ENCODE measurements around the gene NLGN1.

NLGN1 gene

DNA sequence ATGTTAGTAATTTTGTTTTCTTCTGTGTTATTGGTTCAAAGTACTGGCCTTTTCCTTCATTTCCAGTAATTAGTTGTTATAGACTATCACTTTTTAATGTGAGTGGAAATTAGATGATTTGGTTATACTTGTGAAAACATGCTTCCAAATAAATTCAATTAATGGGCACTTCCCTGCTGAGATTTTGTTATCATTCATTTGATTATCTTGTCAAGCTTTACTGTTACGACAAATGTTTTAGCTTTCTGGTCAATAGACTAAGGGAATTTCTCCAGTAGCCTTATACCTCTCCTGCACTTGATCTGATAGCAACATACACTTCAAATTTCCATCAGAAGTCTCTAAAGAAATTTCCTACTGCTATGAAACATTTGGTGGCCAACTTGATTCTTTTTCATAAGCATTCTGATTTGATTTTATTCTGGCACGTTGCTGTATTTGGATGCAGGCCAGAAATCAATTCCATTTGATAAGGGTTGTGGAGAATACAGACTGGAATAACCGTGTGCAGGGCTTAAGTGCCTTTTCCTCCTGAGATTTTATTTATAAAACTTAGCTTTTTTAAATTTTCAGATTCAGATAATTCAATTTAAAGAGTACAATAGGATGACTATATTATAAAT is 887.8 kb downstream of the NLGN1 start:
- Histone ChIP-seq H3K4me3 (ENCODE audit: low read depth, low read length) (no peak overlapping the region), H3K9me3 (ENCODE audit: control insufficient read depth, insufficient read depth, low read length) (no peaks in the 10 kb centered on the region), H3K27ac (ENCODE audit: low read depth, low read length) (no peak overlapping the region), H3K9ac (ENCODE audit: low read depth, low read length) (no peak overlapping the region), H3K27me3 (ENCODE audit: control insufficient read depth, insufficient read depth, low read length) (no peaks in the 10 kb centered on the region), H3K36me3 (ENCODE audit: control insufficient read depth, insufficient read depth, low read length) (no peaks in the 10 kb centered on the region), H3K4me1 (ENCODE audit: control insufficient read depth, insufficient read depth, low read length) (peaks cover 32% of the 10 kb centered on the region)

DNA sequence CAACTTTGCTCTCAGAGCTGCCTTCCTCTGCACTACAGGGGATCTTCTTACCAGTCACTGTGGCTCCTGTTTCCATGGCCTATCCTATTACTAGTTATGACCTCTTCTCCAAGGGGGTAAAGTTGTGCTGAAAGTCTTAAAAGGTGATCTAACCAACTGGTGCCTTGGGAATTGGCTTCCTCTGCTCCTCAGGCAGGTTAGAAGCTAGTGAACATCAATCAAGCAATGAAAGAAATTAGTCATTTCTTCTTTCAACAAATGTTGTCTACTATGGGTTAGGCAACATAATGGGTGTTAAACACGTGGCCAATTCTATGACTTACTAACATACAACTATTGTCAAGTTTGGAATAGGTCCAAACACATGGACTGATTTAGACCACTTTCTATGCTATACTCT is 890.2 kb downstream of the NLGN1 start:
- H3K4me3 ChIP-seq (ENCODE audit: low read depth, low read length) = no peak overlapping the region
- H3K27ac ChIP-seq (ENCODE audit: low read depth, low read length) = no peak overlapping the region
- no peak overlapping the region for H3K9ac ChIP-seq (ENCODE audit: low read depth, low read length)
- no peaks in the 10 kb centered on the region for H3K9me3 ChIP-seq (ENCODE audit: control insufficient read depth, insufficient read depth, low read length)
- no peaks in the 10 kb centered on the region for H3K27me3 ChIP-seq (ENCODE audit: control insufficient read depth, insufficient read depth, low read length)
- peaks cover 40% of the 10 kb centered on the region for H3K4me1 ChIP-seq (ENCODE audit: control insufficient read depth, insufficient read depth, low read length)
- no peaks in the 10 kb centered on the region for H3K36me3 ChIP-seq (ENCODE audit: control insufficient read depth, insufficient read depth, low read length)

DNA sequence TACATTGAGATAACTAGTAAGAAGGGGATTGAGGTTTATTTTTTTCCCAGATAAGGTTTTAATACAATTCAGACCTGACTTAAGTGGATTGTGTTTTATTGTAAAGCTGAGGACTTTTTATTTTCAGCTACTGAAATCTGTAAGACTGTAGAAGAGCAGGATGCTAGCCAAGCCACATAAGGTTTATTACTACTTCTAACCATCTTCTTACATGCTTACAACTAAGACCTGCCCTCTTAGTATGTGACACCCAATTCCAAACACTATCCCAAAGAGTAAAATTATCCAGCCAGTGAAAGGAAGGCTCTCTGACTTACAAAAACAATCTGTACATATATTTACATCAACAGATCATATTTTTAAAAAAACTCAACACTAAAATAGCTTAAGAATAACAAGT is 897.1 kb downstream of the NLGN1 start:
- H3K9ac ChIP-seq (ENCODE audit: low read depth, low read length) = no peak overlapping the region
- H3K36me3 ChIP-seq (ENCODE audit: control insufficient read depth, insufficient read depth, low read length) = no peaks in the 10 kb centered on the region
- no peak overlapping the region for H3K27ac ChIP-seq (ENCODE audit: low read depth, low read length)

DNA sequence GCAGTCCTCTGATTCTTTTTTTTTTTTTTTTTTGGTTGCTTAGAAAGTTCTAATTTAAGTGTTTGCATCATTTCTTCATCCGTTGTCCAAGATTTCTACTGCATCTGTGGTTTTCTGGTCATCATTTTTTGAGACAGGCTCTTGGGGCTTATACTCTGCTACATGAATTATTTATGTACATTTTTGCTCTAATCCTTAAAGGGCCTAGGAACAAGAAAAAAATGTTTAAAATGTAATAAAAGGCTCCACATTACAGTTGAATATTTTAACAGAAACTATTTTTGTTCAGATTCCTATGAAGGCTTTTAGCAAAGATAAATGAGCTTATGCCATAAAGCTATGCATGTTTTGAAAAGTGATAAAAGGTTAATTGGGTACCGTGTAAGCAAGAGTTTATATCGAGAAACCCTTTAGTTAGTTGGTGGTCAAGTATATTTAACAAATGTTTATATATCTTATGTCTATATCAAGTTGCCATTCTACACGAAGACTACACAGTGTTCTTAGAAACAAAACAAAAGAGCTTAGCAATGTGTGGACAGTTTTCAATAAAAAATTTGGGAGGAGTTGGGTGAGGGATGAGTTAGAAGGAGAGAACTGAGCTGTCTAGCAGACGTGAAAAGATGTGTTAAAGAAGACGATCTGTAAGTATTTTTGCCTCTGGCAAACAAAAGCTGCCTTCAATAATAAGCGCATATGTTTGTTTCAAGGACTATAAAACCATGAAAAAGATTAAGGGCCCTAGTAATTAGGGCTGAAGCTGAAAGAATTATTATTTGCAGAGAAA is 898.0 kb downstream of the NLGN1 start:
- Histone ChIP-seq H3K4me3 (ENCODE audit: low read depth, low read length) (no peak overlapping the region), H3K9ac (ENCODE audit: low read depth, low read length) (no peak overlapping the region), H3K27me3 (ENCODE audit: control insufficient read depth, insufficient read depth, low read length) (no peaks in the 10 kb centered on the region), H3K4me1 (ENCODE audit: control insufficient read depth, insufficient read depth, low read length) (peaks cover 16% of the 10 kb centered on the region), H3K36me3 (ENCODE audit: control insufficient read depth, insufficient read depth, low read length) (no peaks in the 10 kb centered on the region), H3K27ac (ENCODE audit: low read depth, low read length) (no peak overlapping the region), H3K9me3 (ENCODE audit: control insufficient read depth, insufficient read depth, low read length) (no peaks in the 10 kb centered on the region)

More for the DNA sequence above, 897.1 kb downstream of the NLGN1 start:
- Histone ChIP-seq H3K4me3 (ENCODE audit: low read depth, low read length) (no peak overlapping the region), H3K9me3 (ENCODE audit: control insufficient read depth, insufficient read depth, low read length) (no peaks in the 10 kb centered on the region), H3K4me1 (ENCODE audit: control insufficient read depth, insufficient read depth, low read length) (peaks cover 23% of the 10 kb centered on the region), H3K27me3 (ENCODE audit: control insufficient read depth, insufficient read depth, low read length) (no peaks in the 10 kb centered on the region)

DNA sequence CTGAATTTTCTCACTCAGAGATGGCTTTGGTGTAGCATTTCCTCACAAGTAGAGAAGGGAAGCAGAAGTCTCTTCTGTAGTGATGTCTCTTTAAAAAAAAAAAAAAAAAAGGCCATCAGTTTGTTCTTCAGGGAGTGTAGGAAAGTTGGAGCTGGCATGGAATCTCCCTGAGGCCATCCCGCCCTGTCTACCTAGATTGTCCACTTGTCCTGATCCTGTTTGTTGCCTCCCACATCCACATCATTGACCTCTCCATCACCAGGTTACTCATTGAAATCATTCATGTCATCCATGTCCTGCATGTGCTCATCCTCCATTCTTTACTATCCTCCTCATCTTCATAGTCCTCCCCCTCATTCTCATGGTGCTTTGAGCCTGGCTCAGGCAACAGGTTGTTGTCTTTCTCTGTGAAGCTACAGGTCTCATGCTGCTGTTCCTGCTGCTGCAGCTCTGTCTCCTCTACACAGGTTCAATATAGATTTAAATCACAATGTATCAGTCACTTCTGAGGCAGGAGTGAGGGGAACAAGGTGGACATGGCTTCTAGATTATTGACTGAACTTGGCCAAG is 905.3 kb downstream of the NLGN1 start:
- Histone ChIP-seq H3K27ac (ENCODE audit: low read depth, low read length) (no peak overlapping the region), H3K36me3 (ENCODE audit: control insufficient read depth, insufficient read depth, low read length) (no peaks in the 10 kb centered on the region), H3K9me3 (ENCODE audit: control insufficient read depth, insufficient read depth, low read length) (no peaks in the 10 kb centered on the region), H3K9ac (ENCODE audit: low read depth, low read length) (no peak overlapping the region), H3K4me3 (ENCODE audit: low read depth, low read length) (no peak overlapping the region), H3K4me1 (ENCODE audit: control insufficient read depth, insufficient read depth, low read length) (no peaks in the 10 kb centered on the region), H3K27me3 (ENCODE audit: control insufficient read depth, insufficient read depth, low read length) (no peaks in the 10 kb centered on the region)

DNA sequence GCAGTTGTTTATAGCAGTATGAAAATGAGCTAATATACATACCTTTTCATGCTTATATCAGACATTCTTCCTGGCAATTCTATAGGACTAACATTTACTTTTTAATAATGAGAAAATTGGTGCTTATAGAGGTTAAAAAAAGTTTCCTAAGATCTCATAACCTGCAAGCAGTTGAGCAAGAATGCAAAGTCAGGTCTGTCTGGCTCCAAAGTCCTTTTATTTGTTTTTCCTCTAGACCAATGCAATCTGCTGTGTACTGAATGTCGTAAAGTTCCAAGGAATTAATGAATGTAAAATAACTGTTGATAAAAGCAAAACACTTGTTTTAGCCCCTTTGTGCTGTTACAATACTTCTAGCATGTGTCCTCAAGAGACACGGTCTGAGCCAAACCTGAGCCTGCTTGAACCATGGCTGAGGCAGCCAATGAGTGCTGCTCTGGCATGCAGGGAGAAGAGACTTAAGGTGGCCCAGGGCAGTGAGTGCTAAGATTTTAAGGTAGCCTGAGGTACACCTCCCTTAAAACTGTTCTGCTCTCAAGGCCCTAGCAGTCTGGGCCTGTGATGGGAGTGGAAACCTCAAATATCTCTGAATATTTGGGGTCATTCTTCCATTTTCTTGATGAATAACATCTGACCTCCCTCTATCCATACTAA is 906.5 kb downstream of the NLGN1 start:
- H3K9ac ChIP-seq (ENCODE audit: low read depth, low read length) = no peak overlapping the region
- H3K27ac ChIP-seq (ENCODE audit: low read depth, low read length) = no peak overlapping the region
- no peaks in the 10 kb centered on the region for H3K4me1 ChIP-seq (ENCODE audit: control insufficient read depth, insufficient read depth, low read length)
- no peaks in the 10 kb centered on the region for H3K36me3 ChIP-seq (ENCODE audit: control insufficient read depth, insufficient read depth, low read length)
- H3K27me3 ChIP-seq (ENCODE audit: control insufficient read depth, insufficient read depth, low read length) = no peaks in the 10 kb centered on the region
- H3K9me3 ChIP-seq (ENCODE audit: control insufficient read depth, insufficient read depth, low read length) = no peaks in the 10 kb centered on the region
- no peak overlapping the region for H3K4me3 ChIP-seq (ENCODE audit: low read depth, low read length)

DNA sequence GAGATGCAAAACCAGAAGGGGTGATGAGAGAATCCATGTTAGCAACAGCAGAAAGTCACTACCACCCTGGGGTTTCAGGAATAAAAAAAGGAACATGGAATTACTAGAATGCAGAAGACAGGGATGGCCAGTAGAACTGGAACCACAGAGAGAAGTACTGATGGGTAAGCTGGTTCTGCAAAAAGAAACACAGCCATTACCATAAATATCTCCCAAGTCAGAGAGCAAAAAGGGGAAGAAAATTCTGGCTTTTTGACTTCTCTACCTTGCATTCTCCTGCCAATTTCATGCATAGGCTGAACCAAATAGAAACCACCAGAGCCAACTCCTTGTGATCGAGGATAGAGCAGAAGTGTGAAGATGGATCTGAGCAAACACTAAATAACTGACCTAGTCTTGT is 911.2 kb downstream of the NLGN1 start:
- no peaks in the 10 kb centered on the region; the same call in 1 of the 2 replicates for H3K9me3 ChIP-seq (ENCODE audit: control insufficient read depth, insufficient read depth, low read length)
- H3K9ac ChIP-seq (ENCODE audit: low read depth, low read length) = no peak overlapping the region
- H3K27ac ChIP-seq (ENCODE audit: low read depth, low read length) = no peak overlapping the region
- no peaks in the 10 kb centered on the region for H3K36me3 ChIP-seq (ENCODE audit: control insufficient read depth, insufficient read depth, low read length)
- no peaks in the 10 kb centered on the region for H3K27me3 ChIP-seq (ENCODE audit: control insufficient read depth, insufficient read depth, low read length)
- no peak overlapping the region for H3K4me3 ChIP-seq (ENCODE audit: low read depth, low read length)
- H3K4me1 ChIP-seq (ENCODE audit: control insufficient read depth, insufficient read depth, low read length) = no peaks in the 10 kb centered on the region

DNA sequence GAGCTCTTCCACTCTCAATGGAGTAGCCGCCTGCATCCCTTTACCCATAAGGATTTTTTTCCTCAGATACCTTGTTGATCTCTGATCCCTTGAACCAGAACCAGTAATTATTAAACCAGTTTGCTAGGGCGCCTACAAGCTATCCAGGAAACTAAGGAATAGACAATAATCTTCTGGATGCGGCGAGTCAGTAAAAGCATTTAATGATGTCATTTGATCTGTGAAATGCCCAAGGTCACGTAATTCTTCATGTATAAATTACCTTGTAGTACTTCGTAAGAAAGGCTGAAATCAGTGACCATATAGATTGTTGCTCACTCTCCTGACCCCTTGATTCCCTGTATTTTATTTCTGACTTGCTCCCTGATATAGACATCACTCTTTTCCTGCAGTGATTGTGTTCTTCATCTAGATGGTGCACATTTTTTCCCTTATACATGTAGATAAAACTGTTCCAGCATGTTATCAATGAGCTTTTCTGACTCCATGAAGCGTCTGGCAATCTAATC is 913.0 kb downstream of the NLGN1 start:
- Histone ChIP-seq H3K36me3 (ENCODE audit: control insufficient read depth, insufficient read depth, low read length) (no peaks in the 10 kb centered on the region), H3K4me1 (ENCODE audit: control insufficient read depth, insufficient read depth, low read length) (no peaks in the 10 kb centered on the region), H3K9ac (ENCODE audit: low read depth, low read length) (no peak overlapping the region), H3K27me3 (ENCODE audit: control insufficient read depth, insufficient read depth, low read length) (no peaks in the 10 kb centered on the region), H3K27ac (ENCODE audit: low read depth, low read length) (no peak overlapping the region), H3K4me3 (ENCODE audit: low read depth, low read length) (no peak overlapping the region), H3K9me3 (ENCODE audit: control insufficient read depth, insufficient read depth, low read length) (no peaks in the 10 kb centered on the region; the same call in 1 of the 2 replicates)

DNA sequence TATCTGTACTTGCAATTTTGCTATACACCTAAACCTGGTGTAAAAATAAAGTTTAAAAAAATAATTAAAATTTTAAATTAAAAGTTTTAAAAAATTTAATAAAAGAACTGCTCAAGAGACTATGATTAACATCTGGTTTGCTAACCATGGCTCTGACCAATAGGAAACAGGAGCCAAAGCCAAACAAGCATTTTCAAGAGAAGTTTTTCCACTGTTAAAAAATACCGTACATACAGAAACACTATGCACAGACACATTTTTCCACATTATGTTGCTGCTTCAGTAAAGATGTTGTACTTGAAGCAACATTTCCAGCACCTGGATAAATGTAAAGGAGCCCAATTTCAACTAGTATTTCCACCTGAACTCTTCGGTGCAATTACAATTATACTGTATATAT is 917.7 kb downstream of the NLGN1 start:
- Histone ChIP-seq H3K9ac (ENCODE audit: low read depth, low read length) (no peak overlapping the region), H3K36me3 (ENCODE audit: control insufficient read depth, insufficient read depth, low read length) (no peaks in the 10 kb centered on the region), H3K4me1 (ENCODE audit: control insufficient read depth, insufficient read depth, low read length) (peaks cover 17% of the 10 kb centered on the region; the same call in 1 of the 2 replicates), H3K4me3 (ENCODE audit: low read depth, low read length) (no peak overlapping the region), H3K27me3 (ENCODE audit: control insufficient read depth, insufficient read depth, low read length) (no peaks in the 10 kb centered on the region), H3K27ac (ENCODE audit: low read depth, low read length) (no peak overlapping the region), H3K9me3 (ENCODE audit: control insufficient read depth, insufficient read depth, low read length) (no peaks in the 10 kb centered on the region; the same call in 1 of the 2 replicates)

DNA sequence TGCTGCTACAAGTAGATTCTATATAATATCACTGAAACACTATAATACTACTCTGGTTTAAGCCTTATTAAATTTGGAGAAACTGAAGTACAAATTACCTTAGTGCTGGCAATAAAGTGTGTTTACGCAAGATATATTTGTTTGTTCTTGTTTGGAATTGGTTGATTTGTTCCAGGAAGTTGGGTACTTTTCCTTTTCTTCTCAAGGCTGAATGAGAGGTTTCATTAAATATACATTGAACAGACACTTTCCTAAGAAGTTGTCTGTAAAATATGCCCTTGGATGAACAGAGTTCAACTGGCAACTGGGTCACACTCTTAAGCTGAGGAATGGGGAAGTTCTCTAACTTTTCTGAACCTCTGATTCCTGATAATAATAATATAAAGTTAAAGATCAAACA is 919.5 kb downstream of the NLGN1 start:
- no peaks in the 10 kb centered on the region for H3K27me3 ChIP-seq (ENCODE audit: control insufficient read depth, insufficient read depth, low read length)

More for the DNA sequence above, 919.5 kb downstream of the NLGN1 start:
- Histone ChIP-seq H3K4me1 (ENCODE audit: control insufficient read depth, insufficient read depth, low read length) (peaks cover 17% of the 10 kb centered on the region; the same call in 1 of the 2 replicates), H3K27ac (ENCODE audit: low read depth, low read length) (no peak overlapping the region), H3K36me3 (ENCODE audit: control insufficient read depth, insufficient read depth, low read length) (no peaks in the 10 kb centered on the region), H3K9ac (ENCODE audit: low read depth, low read length) (no peak overlapping the region), H3K9me3 (ENCODE audit: control insufficient read depth, insufficient read depth, low read length) (peaks cover 10% of the 10 kb centered on the region; the same call in 1 of the 2 replicates), H3K4me3 (ENCODE audit: low read depth, low read length) (no peak overlapping the region)
